B cell (primary cell): ENCODE measurements around the gene ZNF41. TPM values are rescaled to one million over a fixed set of nuclear protein-coding genes. Genes with fewer than 3 reads are reported as not detected.

Experiments
- ATAC-seq: fragments of 200-7000 bp; cut with Tn5 transposase; one replicate; pipeline ENCODE4 v1.10.0; 2021; ENCODE audit warnings: low read depth, mild to moderate bottlenecking, moderate number of reproducible peaks, moderate library complexity
- CTCF ChIA-PET: fragments of 350-600 bp; sonication (Branson Sonifier 250); formaldehyde crosslinking; loops from one replicate; lab custom pipeline; 2021; ENCODE audit warnings: antibody characterized with exemption, inconsistent platforms; lab: Charles Lee
- POLR2A ChIA-PET: fragments of 350-600 bp; sonication (Branson Sonifier 250); formaldehyde crosslinking; loops from one replicate; lab custom pipeline; 2021; ENCODE audit warnings: antibody characterized with exemption; lab: Charles Lee
- DNase-seq: peaks from one replicate; pipeline ENCODE4 v3.0.0; 2013
- H2AFZ ChIP-seq: 2 replicates; pipeline ENCODE4 v1.6.1; 2012; ENCODE audit warnings: mild to moderate bottlenecking, low read depth, low read length; ENCODE audit not compliant: insufficient read depth, poor library complexity, severe bottlenecking
- H3K27ac ChIP-seq, 2 donors: 1 replicate in 1 of 2; 2 replicates in 1 of 2; pipeline ENCODE4 v1.5.1; 2012 to 2013; ENCODE audit warnings: low read length in 2 of 2, mild to moderate bottlenecking in 2 of 2, moderate library complexity in 1 of 2
- H3K27me3 ChIP-seq, 4 experiments: fragments of 200-600 bp in 1 of 4; sonication (generic) in 1 of 4; replicated peaks in 1 of 4; 1 replicate in 2 of 4; 2 replicates in 2 of 4; pipeline versions ENCODE4 v1.6.1 to v1.7.0; 2013 to 2016; ENCODE audit warnings: low read length in 3 of 4, mild to moderate bottlenecking in 2 of 4, mixed read lengths in 1 of 4, moderate library complexity in 1 of 4; ENCODE audit not compliant: insufficient read depth in 4 of 4, control insufficient read depth in 3 of 4; ENCODE audit errors: control extremely low read depth in 1 of 4
- H3K36me3 ChIP-seq, 2 experiments: replicated peaks in 1 of 2; 1 replicate in 1 of 2; 2 replicates in 1 of 2; pipeline versions ENCODE4 v1.6.1 to v1.7.1; 2013; ENCODE audit warnings: low read length in 1 of 2; ENCODE audit not compliant: insufficient read depth in 2 of 2, control insufficient read depth in 1 of 2; ENCODE audit errors: control extremely low read depth in 1 of 2, extremely low read depth in 1 of 2
- H3K4me1 ChIP-seq, 2 donors: fragments of 200-600 bp in 1 of 2; sonication (generic) in 1 of 2; 1 replicate in 1 of 2; 2 replicates in 1 of 2; pipeline versions ENCODE4 v1.5.1 to v1.6.1; 2013 to 2017; ENCODE audit warnings: low read length in 2 of 2; ENCODE audit not compliant: control insufficient read depth in 2 of 2, insufficient read depth in 2 of 2
- H3K4me2 ChIP-seq: replicated peaks from 2 replicates; pipeline ENCODE3; 2012; ENCODE audit warnings: mild to moderate bottlenecking, low read depth, low read length; ENCODE audit not compliant: poor library complexity, severe bottlenecking
- H3K4me3 ChIP-seq, 5 experiments: fragments of 200-600 bp in 1 of 5; sonication (generic) in 1 of 5; 1 replicate in 3 of 5; 2 replicates in 2 of 5; pipeline versions ENCODE4 v1.5.1 to v1.7.0; 2011 to 2016; ENCODE audit warnings: low read length in 4 of 5, mild to moderate bottlenecking in 4 of 5, low read depth in 2 of 5, control low read depth in 1 of 5, moderate library complexity in 1 of 5; ENCODE audit not compliant: insufficient read depth in 1 of 5; ENCODE audit errors: control extremely low read depth in 1 of 5, extremely low read depth in 1 of 5
- H3K79me2 ChIP-seq: fragments of 200-600 bp; sonication (generic); one replicate; pipeline ENCODE4 v1.6.0; 2016; ENCODE audit warnings: low read length; ENCODE audit not compliant: control insufficient read depth, insufficient read depth
- H3K9ac ChIP-seq: fragments of 200-600 bp; sonication (generic); 2 replicates; pipeline ENCODE4 v1.6.1; 2017; ENCODE audit warnings: mild to moderate bottlenecking, low read length, moderate library complexity
- H3K9me3 ChIP-seq, 3 donors: one replicate each; pipeline versions ENCODE4 v1.6.1 to v1.7.1; 2013; ENCODE audit warnings: low read length in 2 of 3; ENCODE audit not compliant: control insufficient read depth in 2 of 3, insufficient read depth in 1 of 3; ENCODE audit errors: control extremely low read depth in 1 of 3
- H4K20me1 ChIP-seq: 2 replicates; pipeline ENCODE4 v1.6.0; 2012; ENCODE audit warnings: mild to moderate bottlenecking, low read length; ENCODE audit not compliant: insufficient read depth, control insufficient read depth, poor library complexity, severe bottlenecking
- H3K27ac Mint-ChIP-seq: one replicate; pipeline ENCODE4 v1.8.0; 2021; ENCODE audit warnings: mixed read lengths
- H3K27me3 Mint-ChIP-seq: one replicate; pipeline ENCODE4 v1.8.0; 2021; ENCODE audit warnings: mixed read lengths
- H3K4me1 Mint-ChIP-seq: one replicate; pipeline ENCODE4 v1.8.0; 2021; ENCODE audit warnings: mixed read lengths
- H3K4me3 Mint-ChIP-seq: one replicate; pipeline ENCODE4 v1.8.0; 2021; ENCODE audit warnings: mixed read lengths
- H3K9me3 Mint-ChIP-seq: one replicate; pipeline ENCODE4 v1.8.0; 2022; ENCODE audit warnings: mixed read lengths; ENCODE audit not compliant: insufficient read depth
- CTCF ChIP-seq: fragments of 200-600 bp; IDR thresholded peaks from one replicate; pipeline ENCODE4 v1.8.0; 2022; ENCODE audit warnings: antibody characterized with exemption, mild to moderate bottlenecking
- EZH2 ChIP-seq: IDR thresholded peaks from 2 replicates; pipeline ENCODE4 v1.6.1; 2012; ENCODE audit warnings: borderline replicate concordance, low read depth, mild to moderate bottlenecking, moderate library complexity, low read length; ENCODE audit not compliant: insufficient read depth, poor library complexity, severe bottlenecking
- WGBS: methylation state at CpG from one replicate; pipeline ENCODE4 v1.1.5; 2013; ENCODE audit warnings: missing lambda C conversion rate; ENCODE audit not compliant: insufficient coverage; 5-methylcytosine and 5-hydroxymethylcytosine counted together
- intact Hi-C: fragments of 100-400 bp; cut with micrococcal nuclease; formaldehyde crosslinking; loops from one replicate; pipeline ENCODE4 v1.10.0; 2022
- polyA plus RNA-seq: library from polyadenylated mRNA; depleted of rRNA; stranded (reverse); fragments of >200 nt; gene quantifications from 2 replicates; pipeline ENCODE4 v1.2.3, GENCODE V29; 2012
- total RNA-seq, 2 donors: library from RNA; stranded (reverse); fragments of 120-200 nt in 1 of 2; gene quantifications; 1 replicate in 1 of 2; 2 replicates in 1 of 2; pipeline versions ENCODE4 v1.2.3 to v1.2.4, GENCODE V29; 2013 to 2022

The ZNF41 gene
- total and polyA plus RNA-seq, 2 donors (not counting 1 experiment from before 2014, with no cell fraction given) = 5.5 to 17.4 TPM

GRCh38 chrX:47480576-47480975 lies 2.4 kb downstream of the ZNF41 start:
- H3K27ac Mint-ChIP-seq = no peak overlapping the region
- DNase-seq = no peak
- H2AFZ ChIP-seq = no peak overlapping the region
- peaks cover 4 to 30% of the 10 kb centered on the region in 2 donors for H3K4me1 ChIP-seq
- H3K4me1 Mint-ChIP-seq = peaks cover 44% of the 10 kb centered on the region
- no peak overlapping the region for H3K4me3 ChIP-seq
- no peak overlapping the region for H3K9ac ChIP-seq
- H4K20me1 ChIP-seq = peaks cover 6% of the 10 kb centered on the region
- TF ChIP-seq EZH2 (no peak), CTCF (no peak)
- H3K9me3 ChIP-seq = no peaks in the 10 kb centered on the region
- no peak overlapping the region for H3K27ac ChIP-seq
- H3K79me2 ChIP-seq = peaks cover 59% of the 10 kb centered on the region
- POLR2A ChIA-PET = no interaction called here
- no peak overlapping the region for H3K4me3 Mint-ChIP-seq
- H3K27me3 ChIP-seq = no peaks in the 10 kb centered on the region
- no peak overlapping the region for H3K4me2 ChIP-seq
- CTCF ChIA-PET = interaction anchor here (0.7 kb wide), 1 partner anchor 919 kb away, joined by 4 read pairs; no protein-coding TSS in a partner anchor
- H3K27me3 Mint-ChIP-seq = no peaks in the 10 kb centered on the region
- WGBS = no CpG with 5 or more reads among the region's 2 CpGs
- intact Hi-C loops = loop anchor here (5.0 to 10.0 kb wide), 3 partner anchors 118 to 726 kb away; partner anchors contain the start of genes SLC9A7 and USP11
- H3K36me3 ChIP-seq = no peaks in the 10 kb centered on the region
- H3K9me3 Mint-ChIP-seq = no peaks in the 10 kb centered on the region
- no peak for ATAC-seq

- H3K4me3 ChIP-seq = no peak overlapping the region
- no peak for ATAC-seq
- no peak overlapping the region for H3K27ac ChIP-seq
- intact Hi-C loops = no loop called here
- peaks cover 29% of the 10 kb centered on the region for H4K20me1 ChIP-seq
- Mint-ChIP-seq H3K27me3 (no peaks in the 10 kb centered on the region), H3K4me1 (peaks cover 16% of the 10 kb centered on the region), H3K27ac (no peak overlapping the region), H3K4me3 (no peak overlapping the region), H3K9me3 (no peaks in the 10 kb centered on the region)
- H3K27me3 ChIP-seq = no peaks in the 10 kb centered on the region
- H2AFZ ChIP-seq = no peak overlapping the region
- H3K79me2 ChIP-seq = peaks cover 90% of the 10 kb centered on the region
- no peaks in the 10 kb centered on the region for H3K9me3 ChIP-seq
- DNase-seq = no peak
- no peak for TF ChIP-seq CTCF
- no peak for TF ChIP-seq EZH2
- H3K9ac ChIP-seq = no peak overlapping the region
- H3K36me3 ChIP-seq = no peaks in the 10 kb centered on the region
- POLR2A ChIA-PET = no interaction called here
- H3K4me1 ChIP-seq = no peaks in the 10 kb centered on the region
- CTCF ChIA-PET = no interaction called here
- H3K4me2 ChIP-seq = no peak overlapping the region
These were observed 7.5 kb downstream of the ZNF41 start for GRCh38 chrX:47475476-47475875.
